Kidney (tissue), 14 donors: Measurements from ENCODE around the gene MCFD2. TPM values are rescaled to one million over a fixed set of nuclear protein-coding genes. Genes with fewer than 3 reads are reported as not detected.

Source experiments
- DNase-seq, 5 donors: peaks; one replicate each; pipeline ENCODE4 v3.0.0-alpha.2; 2013 to 2020
- FAIRE-seq: peaks from 2 replicates; lab custom pipeline; 2012; peaks lifted over from hg19 to GRCh38; lab: Jason Lieb, UNC
- H3K27ac ChIP-seq, 2 donors: one replicate each; pipeline ENCODE4 v1.7.0; 2013; ENCODE audit warnings: low read depth in 2 of 2, low read length in 2 of 2, inconsistent platforms in 1 of 2
- H3K27me3 ChIP-seq: one replicate; pipeline ENCODE4 v1.7.1; 2013; ENCODE audit warnings: low read length, inconsistent platforms; ENCODE audit not compliant: control insufficient read depth, insufficient read depth
- H3K36me3 ChIP-seq, 3 donors: one replicate each; pipeline versions ENCODE4 v1.7.0 to v1.7.1; 2013; ENCODE audit warnings: low read length in 3 of 3, control low read depth in 1 of 3, inconsistent platforms in 1 of 3; ENCODE audit not compliant: insufficient read depth in 3 of 3, control insufficient read depth in 2 of 3
- H3K4me1 ChIP-seq, 3 donors: one replicate each; pipeline versions ENCODE4 v1.7.0 to v1.7.1; 2013; ENCODE audit warnings: low read length in 3 of 3, inconsistent platforms in 1 of 3, low read depth in 1 of 3; ENCODE audit not compliant: control insufficient read depth in 2 of 3, insufficient read depth in 2 of 3
- H3K4me3 ChIP-seq, 3 donors: one replicate each; pipeline versions ENCODE4 v1.7.0 to v1.8.1; 2013; ENCODE audit warnings: low read length in 3 of 3, control low read depth in 1 of 3, inconsistent platforms in 1 of 3
- H3K9ac ChIP-seq, 3 donors: one replicate each; pipeline versions ENCODE4 v1.7.0 to v1.7.1; 2013; ENCODE audit warnings: low read length in 3 of 3, control low read depth in 1 of 3, inconsistent platforms in 1 of 3
- H3K9me3 ChIP-seq, 3 donors: one replicate each; pipeline versions ENCODE4 v1.7.0 to v1.7.1; 2013; ENCODE audit warnings: low read length in 3 of 3, control low read depth in 1 of 3, inconsistent platforms in 1 of 3; ENCODE audit not compliant: control insufficient read depth in 2 of 3, insufficient read depth in 1 of 3
- intact Hi-C: fragments of 100-400 bp; cut with DNase I; formaldehyde crosslinking; loops from one replicate; pipeline ENCODE4 v1.11.1; 2022
- polyA plus RNA-seq: library from polyadenylated mRNA; stranded (reverse); fragments of 350-450 nt; fragmentation: Illumina TruSeq; extraction: RNeasy Lipid Tissue Mini Kit (QIAGEN cat#74804); gene quantifications from one replicate; pipeline ENCODE4 v1.2.3, GENCODE V29; 2014; ENCODE audit warnings: low read depth, low replicate concordance; ENCODE audit not compliant: insufficient read depth
- total RNA-seq: library from RNA; stranded (reverse); fragmentation: NEBNext Ultra II Directional; extraction: Animal tissue kit (Norgen Biotek cat#: 25700); gene quantifications from one replicate; pipeline ENCODE4 v1.2.1, GENCODE V29; 2021
- TF ChIP-seq, protein P1 (sequence below): IDR thresholded peaks from 3 replicates; pipeline ENCODE4 v1.5.1; 2012; ENCODE audit warnings: mild to moderate bottlenecking, moderate library complexity, borderline replicate concordance; ENCODE audit not compliant: insufficient read depth; ENCODE audit errors: extremely low read depth
- donor health status: control.
- donor health status: control.
- donor health status: control.
- donor health status: control.
- donor health status: control.
- donor health status: DM: yes; HTN: yes; CAD: no.
- donor health status: Normal renal cell carcinoma (clear cell type).

MCFD2 gene
- total and polyA plus RNA-seq, 2 donors from 2014 or later, result 42.2 to 86.6 TPM

DNA sequence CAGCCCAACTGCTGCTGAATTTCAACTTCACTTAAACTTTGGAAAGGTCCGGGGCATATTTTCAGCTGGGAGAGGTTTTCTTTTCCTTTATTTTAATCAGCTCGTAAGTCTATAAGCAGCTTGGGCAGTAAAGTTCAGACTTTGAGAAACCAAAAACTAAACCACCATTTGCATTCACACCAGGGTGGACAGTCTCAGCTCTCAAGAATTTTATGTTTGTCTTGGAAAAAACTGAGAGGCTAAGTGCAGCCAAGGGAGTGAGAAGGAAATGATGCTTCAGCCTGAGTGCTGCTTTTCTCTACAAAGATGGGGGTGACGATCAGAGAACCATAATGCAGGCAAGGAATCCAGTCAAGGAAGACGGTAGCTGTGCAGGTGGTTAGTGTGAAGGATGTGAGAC is 30.2 kb downstream of the MCFD2 start:
- Histone ChIP-seq H3K27me3 (no peaks in the 10 kb centered on the region), H3K27ac (peak overlapping the region in 1 of 2 donors; percentile 1), H3K4me1 (peaks cover 0 to 23% (median 16%) of the 10 kb centered on the region in 3 donors), H3K9ac (no peak overlapping the region), H3K4me3 (no peak overlapping the region), H3K36me3 (no peaks in the 10 kb centered on the region), H3K9me3 (no peaks in the 10 kb centered on the region)
- DNase-seq (peak in 1 of 5 donors; percentile 62), FAIRE-seq (no peak)
- intact Hi-C loops, result no loop called here
- TF ChIP-seq, protein P1, sequence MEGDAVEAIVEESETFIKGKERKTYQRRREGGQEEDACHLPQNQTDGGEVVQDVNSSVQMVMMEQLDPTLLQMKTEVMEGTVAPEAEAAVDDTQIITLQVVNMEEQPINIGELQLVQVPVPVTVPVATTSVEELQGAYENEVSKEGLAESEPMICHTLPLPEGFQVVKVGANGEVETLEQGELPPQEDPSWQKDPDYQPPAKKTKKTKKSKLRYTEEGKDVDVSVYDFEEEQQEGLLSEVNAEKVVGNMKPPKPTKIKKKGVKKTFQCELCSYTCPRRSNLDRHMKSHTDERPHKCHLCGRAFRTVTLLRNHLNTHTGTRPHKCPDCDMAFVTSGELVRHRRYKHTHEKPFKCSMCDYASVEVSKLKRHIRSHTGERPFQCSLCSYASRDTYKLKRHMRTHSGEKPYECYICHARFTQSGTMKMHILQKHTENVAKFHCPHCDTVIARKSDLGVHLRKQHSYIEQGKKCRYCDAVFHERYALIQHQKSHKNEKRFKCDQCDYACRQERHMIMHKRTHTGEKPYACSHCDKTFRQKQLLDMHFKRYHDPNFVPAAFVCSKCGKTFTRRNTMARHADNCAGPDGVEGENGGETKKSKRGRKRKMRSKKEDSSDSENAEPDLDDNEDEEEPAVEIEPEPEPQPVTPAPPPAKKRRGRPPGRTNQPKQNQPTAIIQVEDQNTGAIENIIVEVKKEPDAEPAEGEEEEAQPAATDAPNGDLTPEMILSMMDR, result no peak

GRCh38 chr2:46879511-46879910 is 36.1 kb downstream of the MCFD2 start:
- Histone ChIP-seq H3K4me3 (peak overlapping the region in 1 of 3 donors; percentile 18), H3K9me3 (peaks cover 0 to 5% (median 0%) of the 10 kb centered on the region in 3 donors), H3K4me1 (peaks cover 9 to 41% (median 27%) of the 10 kb centered on the region in 3 donors), H3K27me3 (no peaks in the 10 kb centered on the region), H3K27ac (peak overlapping the region in 1 of 2 donors; percentile 15), H3K36me3 (peaks cover 0 to 2% (median 0%) of the 10 kb centered on the region in 3 donors), H3K9ac (no peak overlapping the region)
- TF ChIP-seq, protein P1, result no peak
- intact Hi-C loops, result no loop called here
- DNase-seq, result no peak
- FAIRE-seq, result no peak

- FAIRE-seq, result no peak
- TF ChIP-seq, protein P1, result no peak
- Histone ChIP-seq H3K9me3 (peaks cover 0 to 5% (median 0%) of the 10 kb centered on the region in 3 donors), H3K27ac (peak overlapping the region; percentile 16 to 27), H3K27me3 (no peaks in the 10 kb centered on the region), H3K4me1 (peaks cover 9 to 45% (median 27%) of the 10 kb centered on the region in 3 donors), H3K9ac (peak overlapping the region in 1 of 3 donors; percentile 23), H3K4me3 (no peak overlapping the region), H3K36me3 (peaks cover 0 to 2% (median 0%) of the 10 kb centered on the region in 3 donors)
- peak in 4 of 5 donors; percentile 49 to 94 (median 72) for DNase-seq
- intact Hi-C loops, result no loop called here
These were observed 36.7 kb downstream of the MCFD2 start for GRCh38 chr2:46878886-46879285.
